ENCODE measurements around the gene ITSN2.

The ITSN2 gene

GRCh38 chr2:24228470-24228869 lies 131.9 kb downstream of the ITSN2 start:
- TF ChIP-seq CTCF (IDR thresholded peaks at IDR 0.05; ENCODE audit: low read depth, low read length, missing control alignments): peak; percentile 13
- H3K4me3 ChIP-seq (replicated peaks; ENCODE audit: low read depth, low read length): no peak overlapping the region
- no peak for DNase-seq (ENCODE audit: extremely low read depth, low read depth)

DNA sequence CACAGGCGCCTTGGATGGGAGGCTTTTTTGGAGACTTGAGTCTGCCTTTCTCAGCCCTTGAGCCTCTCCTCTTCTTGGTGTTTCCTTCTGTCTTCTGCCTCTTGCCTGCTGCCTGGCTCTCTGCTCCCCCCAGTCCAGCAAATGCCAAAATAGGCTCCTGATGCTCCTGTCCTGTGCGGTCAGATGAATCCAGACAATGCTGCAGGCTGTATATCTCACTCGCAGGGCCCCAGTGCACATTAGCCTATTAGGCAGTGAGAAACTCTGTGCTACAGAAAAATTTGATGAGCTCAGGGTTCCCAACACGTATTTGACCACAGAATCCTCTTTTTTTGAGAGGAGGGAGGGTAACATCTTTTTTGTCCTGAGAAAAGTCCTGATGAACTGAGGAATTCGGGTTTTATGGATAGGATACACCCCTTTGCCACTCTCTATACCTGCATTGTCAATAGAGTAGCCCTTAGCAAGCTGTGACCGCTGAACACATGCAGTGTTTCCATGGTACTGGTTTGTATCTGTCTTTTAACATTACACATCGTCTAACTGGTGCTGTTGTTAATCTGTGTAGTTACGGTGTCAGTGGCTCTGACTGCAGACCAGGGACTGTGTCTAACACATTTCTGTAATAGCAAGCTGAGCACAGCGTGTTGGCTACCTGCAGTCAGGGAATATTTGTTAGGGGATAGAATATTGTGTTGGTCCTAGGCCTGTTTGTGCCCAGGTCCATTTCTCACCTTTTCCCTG lies 134.7 kb downstream of the ITSN2 start:
- TF ChIP-seq CTCF (IDR thresholded peaks at IDR 0.05; ENCODE audit: low read depth, low read length, missing control alignments): no peak
- H3K4me3 ChIP-seq (replicated peaks; ENCODE audit: low read depth, low read length): no peak overlapping the region
- no peak for DNase-seq (ENCODE audit: extremely low read depth, low read depth)

GRCh38 chr2:24222946-24223345 lies 137.4 kb downstream of the ITSN2 start:
- TF ChIP-seq CTCF (IDR thresholded peaks at IDR 0.05; ENCODE audit: low read depth, low read length, missing control alignments): no peak
- no peak overlapping the region for H3K4me3 ChIP-seq (replicated peaks; ENCODE audit: low read depth, low read length)
- DNase-seq (ENCODE audit: extremely low read depth, low read depth): no peak

GRCh38 chr2:24221343-24222050 lies 138.8 kb downstream of the ITSN2 start:
- no peak for DNase-seq (ENCODE audit: extremely low read depth, low read depth)

DNA sequence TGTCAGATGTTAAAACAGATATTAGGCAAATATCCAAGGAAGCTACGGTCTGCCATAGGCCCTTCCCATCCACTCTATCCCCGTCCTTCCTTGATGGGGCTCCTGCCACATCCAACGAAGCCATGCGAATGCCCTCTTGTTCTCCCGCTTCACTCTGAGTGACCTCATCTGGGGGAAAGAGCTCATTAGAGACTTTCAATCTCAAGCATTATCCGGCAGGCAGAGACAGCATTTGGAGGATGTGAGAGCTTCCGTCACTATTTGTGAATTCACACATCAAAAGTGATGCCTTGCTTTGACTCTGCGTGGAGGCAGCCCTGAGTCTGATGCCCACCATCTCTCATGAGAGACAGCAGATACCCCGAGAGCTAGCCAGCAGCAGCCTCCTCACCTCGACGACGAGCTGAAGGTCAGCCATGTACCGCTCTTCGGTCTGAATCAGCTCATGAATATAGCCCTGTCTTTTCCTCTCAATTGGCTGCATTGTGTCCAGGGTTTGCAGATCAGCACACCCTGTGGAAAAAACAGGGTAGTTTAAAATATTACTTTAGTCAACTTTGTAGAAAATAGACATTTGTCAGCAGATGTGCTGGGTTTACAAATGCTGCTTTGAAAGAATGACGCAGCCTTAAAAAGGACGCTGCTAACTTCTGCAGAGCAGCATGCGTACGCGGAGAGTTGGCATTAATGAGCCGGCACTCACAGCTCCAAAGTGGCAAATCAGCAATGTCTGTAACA lies 139.6 kb downstream of the ITSN2 start:
- H3K4me3 ChIP-seq (replicated peaks; ENCODE audit: low read depth, low read length): no peak overlapping the region
- no peak for DNase-seq (ENCODE audit: extremely low read depth, low read depth)
- no peak for TF ChIP-seq CTCF (IDR thresholded peaks at IDR 0.05; ENCODE audit: low read depth, low read length, missing control alignments)

More at GRCh38 chr2:24221343-24222050, 138.8 kb downstream of the ITSN2 start:
- no peak for TF ChIP-seq CTCF (IDR thresholded peaks at IDR 0.05; ENCODE audit: low read depth, low read length, missing control alignments)
- no peak overlapping the region for H3K4me3 ChIP-seq (replicated peaks; ENCODE audit: low read depth, low read length)

GRCh38 chr2:24214880-24215279 lies 145.5 kb downstream of the ITSN2 start:
- no peak for TF ChIP-seq CTCF (IDR thresholded peaks at IDR 0.05; ENCODE audit: low read depth, low read length, missing control alignments)
- DNase-seq (ENCODE audit: extremely low read depth, low read depth): no peak
- H3K4me3 ChIP-seq (replicated peaks; ENCODE audit: low read depth, low read length): no peak overlapping the region

Data from HFF-Myc (cell line).